ENCODE data around the gene MYMK. TPM values are rescaled to one million over a fixed set of nuclear protein-coding genes. Genes with fewer than 3 reads are reported as not detected.

Gene MYMK
- polyA plus RNA-seq, 3 donors = not detected

DNA sequence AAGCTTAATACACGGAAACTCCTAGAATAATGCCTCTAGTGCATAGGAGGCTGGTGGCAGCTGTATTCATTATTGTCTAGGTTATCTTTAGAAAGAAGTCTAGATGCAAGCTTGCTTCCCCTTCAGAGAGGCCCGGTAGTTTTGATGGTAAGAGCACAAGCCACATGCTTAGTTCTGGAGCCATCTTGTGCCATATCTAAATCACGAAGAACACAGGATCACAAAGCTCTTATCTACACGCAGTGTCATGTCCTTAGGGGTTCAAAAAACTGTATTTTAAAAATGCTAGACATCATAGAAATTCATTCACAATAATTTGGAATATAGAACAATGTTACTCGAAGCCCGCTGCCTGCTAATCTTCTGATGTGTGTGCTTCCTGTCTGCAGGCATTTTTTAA lies 58.8 kb downstream of the MYMK start:
- H3K36me3 ChIP-seq (replicated peaks in 1 of 2; ENCODE audit: control insufficient read depth in 1 of 2, insufficient read depth in 2 of 2, low read length in 2 of 2) = no peaks in the 10 kb centered on the region
- Mint-ChIP-seq H3K9me3 (no peaks in the 10 kb centered on the region), H3K27ac (no peak overlapping the region), H3K36me3 (no peaks in the 10 kb centered on the region), H3K4me1 (peaks cover 14% of the 10 kb centered on the region), H3K4me3 (no peak overlapping the region), H3K27me3 (ENCODE audit: low read depth in 3 of 3) (peaks cover 6 to 18% (median 9%) of the 10 kb centered on the region in 3 donors)
- DNase-seq = no peak
- peaks cover 0 to under 1% of the 10 kb centered on the region in 2 donors for H3K27me3 ChIP-seq (ENCODE audit: control insufficient read depth in 2 of 2, insufficient read depth in 2 of 2, low read length in 2 of 2)
- H3K9me3 ChIP-seq (replicated peaks in 1 of 2; ENCODE audit: control insufficient read depth in 1 of 2, insufficient read depth in 1 of 2, low read length in 2 of 2) = no peaks in the 10 kb centered on the region
- H3K27ac ChIP-seq (ENCODE audit: low read depth in 1 of 2, low read length in 2 of 2) = no peak overlapping the region
- TF ChIP-seq, protein P1, sequence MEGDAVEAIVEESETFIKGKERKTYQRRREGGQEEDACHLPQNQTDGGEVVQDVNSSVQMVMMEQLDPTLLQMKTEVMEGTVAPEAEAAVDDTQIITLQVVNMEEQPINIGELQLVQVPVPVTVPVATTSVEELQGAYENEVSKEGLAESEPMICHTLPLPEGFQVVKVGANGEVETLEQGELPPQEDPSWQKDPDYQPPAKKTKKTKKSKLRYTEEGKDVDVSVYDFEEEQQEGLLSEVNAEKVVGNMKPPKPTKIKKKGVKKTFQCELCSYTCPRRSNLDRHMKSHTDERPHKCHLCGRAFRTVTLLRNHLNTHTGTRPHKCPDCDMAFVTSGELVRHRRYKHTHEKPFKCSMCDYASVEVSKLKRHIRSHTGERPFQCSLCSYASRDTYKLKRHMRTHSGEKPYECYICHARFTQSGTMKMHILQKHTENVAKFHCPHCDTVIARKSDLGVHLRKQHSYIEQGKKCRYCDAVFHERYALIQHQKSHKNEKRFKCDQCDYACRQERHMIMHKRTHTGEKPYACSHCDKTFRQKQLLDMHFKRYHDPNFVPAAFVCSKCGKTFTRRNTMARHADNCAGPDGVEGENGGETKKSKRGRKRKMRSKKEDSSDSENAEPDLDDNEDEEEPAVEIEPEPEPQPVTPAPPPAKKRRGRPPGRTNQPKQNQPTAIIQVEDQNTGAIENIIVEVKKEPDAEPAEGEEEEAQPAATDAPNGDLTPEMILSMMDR (IDR thresholded peaks at IDR 0.05) = no peak
- no peak overlapping the region for H3K4me3 ChIP-seq (replicated peaks in 1 of 3; ENCODE audit: low read depth in 2 of 3, low read length in 3 of 3)
- H3K9ac ChIP-seq (ENCODE audit: insufficient read depth, low read length, poor library complexity, severe bottlenecking) = no peak overlapping the region
- H3K4me1 ChIP-seq (ENCODE audit: control insufficient read depth in 1 of 2, insufficient read depth in 2 of 2, low read length in 2 of 2) = peaks cover 10 to 19% of the 10 kb centered on the region in 2 donors
- H3K4me2 ChIP-seq (replicated peaks; ENCODE audit: extremely low read depth, low read length, poor library complexity, severe bottlenecking) = no peak overlapping the region
- WGBS (ENCODE audit: insufficient coverage) = no CpG with 5 or more reads among the region's 6 CpGs
- H2AFZ ChIP-seq (ENCODE audit: insufficient read depth, low read depth, low read length, poor library complexity, severe bottlenecking) = no peak overlapping the region
- no peaks in the 10 kb centered on the region for H3K79me2 ChIP-seq (ENCODE audit: insufficient read depth, low read length)
- H4K20me1 ChIP-seq (ENCODE audit: insufficient read depth, low read length) = peaks cover 48% of the 10 kb centered on the region
- intact Hi-C loops (cut with micrococcal nuclease) = no loop called here

DNA sequence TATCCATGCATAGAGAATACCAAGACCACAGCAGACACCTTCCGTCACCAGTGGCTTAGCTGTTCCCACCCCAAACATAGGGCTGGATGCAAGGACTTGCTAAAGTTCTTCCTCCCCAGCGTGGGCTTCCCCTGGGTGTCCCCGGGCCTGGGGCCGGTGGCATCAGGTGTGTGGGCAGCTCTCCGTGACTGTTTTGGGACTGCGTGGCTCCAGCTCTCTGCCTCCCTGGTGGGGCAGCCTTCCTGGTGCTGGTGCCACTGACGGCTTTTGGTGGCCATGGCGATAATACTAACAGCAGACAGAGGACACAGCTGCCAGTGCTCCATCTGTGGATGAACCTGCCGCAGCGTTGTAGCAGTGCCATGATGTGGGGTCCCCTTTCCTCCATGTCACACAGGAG lies 60.1 kb downstream of the MYMK start:
- Mint-ChIP-seq H3K4me3 (no peak overlapping the region), H3K36me3 (no peaks in the 10 kb centered on the region), H3K27ac (no peak overlapping the region), H3K9me3 (no peaks in the 10 kb centered on the region), H3K27me3 (ENCODE audit: low read depth in 3 of 3) (peaks cover 9 to 22% (median 13%) of the 10 kb centered on the region in 3 donors), H3K4me1 (peaks cover 11% of the 10 kb centered on the region)
- no peak overlapping the region for H3K4me3 ChIP-seq (replicated peaks in 1 of 3; ENCODE audit: low read depth in 2 of 3, low read length in 3 of 3)
- H3K27ac ChIP-seq (ENCODE audit: low read depth in 1 of 2, low read length in 2 of 2) = no peak overlapping the region
- 90% methylated on average over 8 of the region's 10 CpGs for WGBS (ENCODE audit: insufficient coverage)
- no peak overlapping the region for H3K9ac ChIP-seq (ENCODE audit: insufficient read depth, low read length, poor library complexity, severe bottlenecking)
- peaks cover 0 to 5% of the 10 kb centered on the region in 2 donors for H3K27me3 ChIP-seq (ENCODE audit: control insufficient read depth in 2 of 2, insufficient read depth in 2 of 2, low read length in 2 of 2)
- no peak for DNase-seq
- peaks cover 7 to 15% of the 10 kb centered on the region in 2 donors for H3K4me1 ChIP-seq (ENCODE audit: control insufficient read depth in 1 of 2, insufficient read depth in 2 of 2, low read length in 2 of 2)
- H3K9me3 ChIP-seq (replicated peaks in 1 of 2; ENCODE audit: control insufficient read depth in 1 of 2, insufficient read depth in 1 of 2, low read length in 2 of 2) = no peaks in the 10 kb centered on the region
- no peak overlapping the region for H3K4me2 ChIP-seq (replicated peaks; ENCODE audit: extremely low read depth, low read length, poor library complexity, severe bottlenecking)
- H4K20me1 ChIP-seq (ENCODE audit: insufficient read depth, low read length) = peaks cover 36% of the 10 kb centered on the region
- no peaks in the 10 kb centered on the region for H3K36me3 ChIP-seq (replicated peaks in 1 of 2; ENCODE audit: control insufficient read depth in 1 of 2, insufficient read depth in 2 of 2, low read length in 2 of 2)
- TF ChIP-seq, protein P1 (IDR thresholded peaks at IDR 0.05) = no peak
- no peaks in the 10 kb centered on the region for H3K79me2 ChIP-seq (ENCODE audit: insufficient read depth, low read length)
- no peak overlapping the region for H2AFZ ChIP-seq (ENCODE audit: insufficient read depth, low read depth, low read length, poor library complexity, severe bottlenecking)
- intact Hi-C loops (cut with micrococcal nuclease) = no loop called here

Other genes with a start within 250 kb of the MYMK start
- 1 to 10 TPM in 1 of 3 donors, under 1 TPM in 1, not detected in 1; 0.50 to 2.1 TPM for gene ABO, start 249.8 kb downstream of the MYMK start, polyA plus RNA-seq
- gene SURF6, start 188.8 kb downstream of the MYMK start, polyA plus RNA-seq = 10 to 100 TPM in 1 of 3 donors, 1 to 10 TPM in 1, under 1 TPM in 1; 0.75 to 12.9 (median 2.9) TPM
- gene MED22, start 176.8 kb downstream of the MYMK start, polyA plus RNA-seq = 10 to 100 TPM in 1 of 3 donors, 1 to 10 TPM in 2; 6.8 to 27.7 (median 9.6) TPM
- 1,000 to 10,000 TPM in 1 of 3 donors, 100 to 1,000 TPM in 2; 390 to 2,322 (median 437) TPM for gene RPL7A, start 176.7 kb downstream of the MYMK start, polyA plus RNA-seq
- 100 to 1,000 TPM in 1 of 3 donors, 10 to 100 TPM in 2; 60.5 to 140 (median 98.4) TPM for gene SURF1, start 168.5 kb downstream of the MYMK start, polyA plus RNA-seq
- 10 to 100 TPM; 17.5 to 24.7 (median 17.6) TPM for gene SURF2, start 168.4 kb downstream of the MYMK start, polyA plus RNA-seq
- gene SURF4, start 148.9 kb downstream of the MYMK start, polyA plus RNA-seq = 100 to 1,000 TPM in 2 of 3 donors, 10 to 100 TPM in 1; 61.4 to 175 (median 157) TPM
- gene STKLD1, start 148.6 kb downstream of the MYMK start, polyA plus RNA-seq = under 1 TPM in 1 of 3 donors, not detected in 2; 0.27 TPM
- 10 to 100 TPM in 1 of 3 donors, 1 to 10 TPM in 2; 3.0 to 11.0 (median 4.2) TPM for gene REXO4, start 106.9 kb downstream of the MYMK start, polyA plus RNA-seq
- under 1 TPM in 1 of 3 donors, not detected in 2; 0.77 TPM for gene ADAMTS13, start 102.6 kb downstream of the MYMK start, polyA plus RNA-seq
- gene CACFD1, start 65.0 kb downstream of the MYMK start, polyA plus RNA-seq = 1 to 10 TPM; 5.0 to 6.7 (median 5.1) TPM
- gene SLC2A6, start 45.9 kb downstream of the MYMK start, polyA plus RNA-seq = 100 to 1,000 TPM in 1 of 3 donors, 10 to 100 TPM in 2; 43.2 to 127 (median 60.4) TPM
- under 1 TPM in 1 of 3 donors, not detected in 2; 0.08 TPM for gene ADAMTSL2, start 9.7 kb upstream of the MYMK start, polyA plus RNA-seq
- gene FAM163B, start 84.4 kb upstream of the MYMK start, polyA plus RNA-seq = not detected
- not detected for gene DBH, start 111.4 kb upstream of the MYMK start, polyA plus RNA-seq
- gene SARDH, start 213.4 kb upstream of the MYMK start, polyA plus RNA-seq = not detected

Measured in CD14-positive monocyte (primary cell).